Measurements from ENCODE around the gene ARHGAP23. TPM values are rescaled to one million over a fixed set of nuclear protein-coding genes. Genes with fewer than 3 reads are reported as not detected.
A peak's percentile ranks its signal among the peaks of the same experiment; 100 is the strongest.

Gene ARHGAP23
- total RNA-seq, 1 experiment from 2014 or later: 140 TPM

DNA sequence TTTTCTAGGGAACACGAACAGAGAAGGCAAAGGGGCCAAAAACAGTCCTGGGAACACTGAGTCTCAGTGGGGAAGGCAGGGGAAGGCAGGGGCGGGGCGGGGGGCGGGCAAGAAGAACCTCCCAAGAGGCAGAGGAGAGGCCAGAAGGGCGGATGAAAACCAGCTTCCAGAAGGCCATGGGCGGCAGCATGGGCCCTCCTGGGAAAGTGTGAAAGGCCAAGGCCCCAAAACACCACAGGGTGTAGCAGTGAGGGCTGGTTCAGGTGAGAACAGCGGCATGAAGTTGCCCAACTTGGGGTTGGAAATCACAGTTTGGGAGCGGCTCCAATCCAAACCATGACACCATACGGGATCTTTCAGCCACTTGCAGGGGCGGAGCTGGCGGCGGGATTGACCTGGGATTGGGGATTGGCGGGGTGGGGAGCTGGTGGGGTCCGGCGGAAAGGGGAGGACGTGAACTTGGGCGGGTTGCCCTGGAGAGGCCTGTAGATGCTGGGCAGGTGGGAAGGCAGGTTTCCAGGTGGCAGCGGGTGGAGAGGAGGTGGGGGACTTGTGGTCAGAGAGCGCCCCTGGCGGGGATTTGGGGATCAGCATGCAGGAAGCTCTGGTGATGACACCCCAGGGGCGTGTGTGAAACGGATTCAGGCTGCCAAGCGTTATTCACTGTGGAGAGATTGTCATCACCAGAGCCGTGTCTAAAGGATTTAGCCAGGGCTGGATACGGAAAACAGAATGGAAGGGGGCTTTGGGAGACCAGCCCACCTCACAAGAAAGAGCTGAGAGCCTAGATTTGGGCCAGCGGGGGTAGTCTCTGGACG lies 80.9 kb downstream of the ARHGAP23 start:
- peak overlapping the region; percentile 11 for H3K27ac Mint-ChIP-seq (ENCODE audit: unreplicated experiment)
- TF ChIP-seq CTCF (IDR thresholded peaks at IDR 0.05; ENCODE audit: unreplicated experiment): peak; percentile 62
- H3K4me3 Mint-ChIP-seq (ENCODE audit: low read depth, unreplicated experiment): no peak overlapping the region
- no peaks in the 10 kb centered on the region for H3K9me3 Mint-ChIP-seq (ENCODE audit: low read depth, unreplicated experiment)
- peaks cover 37% of the 10 kb centered on the region for H3K36me3 Mint-ChIP-seq (ENCODE audit: insufficient read depth, unreplicated experiment)
- BruUV-seq (replicated peaks): no TSS peak
- no peaks in the 10 kb centered on the region for H3K4me1 Mint-ChIP-seq (ENCODE audit: low read depth, unreplicated experiment)
- intact Hi-C loops (cut with micrococcal nuclease; ENCODE audit: unreplicated experiment): loop anchor here (5.0 kb wide), 1 partner anchor 73 kb away; no protein-coding TSS in a partner anchor
- peak; percentile 52 for DNase-seq
- H3K27me3 Mint-ChIP-seq (ENCODE audit: unreplicated experiment): no peaks in the 10 kb centered on the region
- CTCF ChIA-PET: interaction anchor here (0.6 kb wide), 1 partner anchor 1243 kb away, joined by 5 read pairs; no protein-coding TSS in a partner anchor

DNA sequence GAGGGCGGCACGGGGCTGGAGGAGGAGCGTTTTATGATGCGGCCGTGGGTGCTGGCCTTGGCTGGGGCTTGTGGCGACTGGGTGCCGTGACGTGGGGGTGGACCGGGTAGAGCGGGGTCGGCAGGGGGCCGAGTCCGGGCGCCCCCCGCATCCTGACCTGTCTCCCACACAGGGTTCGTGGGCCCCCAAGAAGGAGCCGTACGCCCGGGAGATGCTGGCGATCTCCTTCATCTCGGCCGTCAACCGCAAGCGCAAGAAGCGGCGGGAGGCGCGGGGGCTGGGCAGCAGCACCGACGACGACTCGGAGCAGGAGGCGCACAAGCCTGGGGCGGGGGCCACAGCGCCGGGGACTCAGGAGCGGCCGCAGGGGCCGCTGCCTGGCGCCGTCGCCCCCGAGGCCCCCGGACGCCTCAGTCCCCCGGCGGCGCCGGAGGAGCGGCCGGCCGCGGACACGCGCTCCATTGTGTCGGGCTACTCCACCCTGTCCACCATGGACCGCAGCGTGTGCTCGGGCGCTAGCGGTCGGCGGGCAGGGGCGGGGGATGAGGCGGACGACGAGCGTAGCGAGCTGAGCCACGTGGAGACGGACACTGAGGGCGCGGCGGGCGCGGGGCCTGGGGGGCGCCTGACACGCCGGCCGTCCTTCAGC lies 81.6 kb downstream of the ARHGAP23 start:
- no peaks in the 10 kb centered on the region for H3K27me3 Mint-ChIP-seq (ENCODE audit: unreplicated experiment)
- H3K4me3 Mint-ChIP-seq (ENCODE audit: low read depth, unreplicated experiment): no peak overlapping the region
- TF ChIP-seq CTCF (IDR thresholded peaks at IDR 0.05; ENCODE audit: unreplicated experiment): no peak
- peaks cover 33% of the 10 kb centered on the region for H3K36me3 Mint-ChIP-seq (ENCODE audit: insufficient read depth, unreplicated experiment)
- no peak overlapping the region for H3K27ac Mint-ChIP-seq (ENCODE audit: unreplicated experiment)
- no peaks in the 10 kb centered on the region for H3K9me3 Mint-ChIP-seq (ENCODE audit: low read depth, unreplicated experiment)
- no TSS peak for BruUV-seq (replicated peaks)
- DNase-seq: no peak
- H3K4me1 Mint-ChIP-seq (ENCODE audit: low read depth, unreplicated experiment): no peaks in the 10 kb centered on the region
- CTCF ChIA-PET: interaction anchor here (0.6 kb wide), 1 partner anchor 1242 kb away, joined by 5 read pairs; no protein-coding TSS in a partner anchor
- intact Hi-C loops (cut with micrococcal nuclease; ENCODE audit: unreplicated experiment): loop anchor here (5.0 kb wide), 1 partner anchor 72 kb away; no protein-coding TSS in a partner anchor

DNA sequence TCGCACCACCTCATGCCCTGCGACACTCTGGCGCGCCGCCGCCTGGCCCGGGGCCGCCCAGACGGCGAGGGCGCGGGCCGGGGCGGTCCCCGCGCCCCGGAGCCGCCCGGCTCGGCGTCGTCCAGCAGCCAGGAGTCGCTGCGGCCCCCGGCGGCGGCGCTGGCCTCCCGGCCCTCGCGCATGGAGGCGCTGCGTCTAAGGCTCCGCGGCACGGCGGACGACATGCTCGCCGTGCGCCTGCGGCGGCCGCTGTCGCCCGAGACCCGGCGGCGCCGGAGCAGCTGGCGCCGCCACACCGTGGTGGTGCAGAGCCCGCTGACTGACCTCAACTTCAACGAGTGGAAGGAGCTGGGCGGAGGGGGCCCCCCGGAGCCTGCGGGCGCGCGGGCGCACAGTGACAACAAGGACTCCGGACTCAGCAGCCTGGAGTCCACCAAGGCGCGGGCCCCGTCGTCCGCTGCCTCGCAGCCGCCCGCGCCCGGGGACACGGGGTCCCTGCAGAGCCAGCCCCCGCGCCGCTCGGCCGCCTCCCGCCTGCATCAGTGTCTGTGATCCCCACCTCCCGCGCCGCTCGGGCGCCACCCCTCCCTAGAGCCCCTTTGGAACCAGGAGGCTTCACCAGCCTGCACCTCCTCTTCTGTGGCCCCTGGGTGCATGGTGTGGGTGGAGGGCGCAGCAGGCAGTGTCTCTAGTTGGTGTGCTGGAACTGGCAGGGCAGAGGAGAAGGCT lies 82.3 kb downstream of the ARHGAP23 start:
- Mint-ChIP-seq H3K4me3 (ENCODE audit: low read depth, unreplicated experiment) (no peak overlapping the region), H3K4me1 (ENCODE audit: low read depth, unreplicated experiment) (no peaks in the 10 kb centered on the region), H3K36me3 (ENCODE audit: insufficient read depth, unreplicated experiment) (peaks cover 33% of the 10 kb centered on the region), H3K27me3 (ENCODE audit: unreplicated experiment) (no peaks in the 10 kb centered on the region), H3K9me3 (ENCODE audit: low read depth, unreplicated experiment) (no peaks in the 10 kb centered on the region), H3K27ac (ENCODE audit: unreplicated experiment) (peak overlapping the region; percentile 43)
- BruUV-seq (replicated peaks): no TSS peak
- intact Hi-C loops (cut with micrococcal nuclease; ENCODE audit: unreplicated experiment): no loop called here
- TF ChIP-seq CTCF (IDR thresholded peaks at IDR 0.05; ENCODE audit: unreplicated experiment): no peak
- DNase-seq: no peak
- CTCF ChIA-PET: no interaction called here

Measured in Calu3 (cell line).